Transverse colon (tissue), 3 donors: Measurements from ENCODE around the gene MT1A.
"Not testable (repeated sequence)": the region's sequence is repeated elsewhere in the genome, so short reads cannot be mapped to it uniquely, and the experiment has no call there.

Source experiments
- POLR2A ChIP-seq: fragments of 450-650 bp; IDR thresholded peaks from one replicate; pipeline ENCODE4 v1.6.1; 2016; ENCODE audit warnings: antibody characterized with exemption, mild to moderate bottlenecking, moderate library complexity
- TF ChIP-seq, protein P1 (sequence below), 5 experiments: fragments of 200-600 bp in 3 of 5; fragments of 450-650 bp in 2 of 5; sonication (generic) in 3 of 5; IDR thresholded peaks; 1 replicate in 2 of 5; 2 replicates in 3 of 5; pipeline ENCODE4 v1.5.1; 2016 to 2017; ENCODE audit warnings: antibody characterized with exemption in 5 of 5, inconsistent platforms in 3 of 5, mild to moderate bottlenecking in 2 of 5, moderate library complexity in 1 of 5

DNA sequence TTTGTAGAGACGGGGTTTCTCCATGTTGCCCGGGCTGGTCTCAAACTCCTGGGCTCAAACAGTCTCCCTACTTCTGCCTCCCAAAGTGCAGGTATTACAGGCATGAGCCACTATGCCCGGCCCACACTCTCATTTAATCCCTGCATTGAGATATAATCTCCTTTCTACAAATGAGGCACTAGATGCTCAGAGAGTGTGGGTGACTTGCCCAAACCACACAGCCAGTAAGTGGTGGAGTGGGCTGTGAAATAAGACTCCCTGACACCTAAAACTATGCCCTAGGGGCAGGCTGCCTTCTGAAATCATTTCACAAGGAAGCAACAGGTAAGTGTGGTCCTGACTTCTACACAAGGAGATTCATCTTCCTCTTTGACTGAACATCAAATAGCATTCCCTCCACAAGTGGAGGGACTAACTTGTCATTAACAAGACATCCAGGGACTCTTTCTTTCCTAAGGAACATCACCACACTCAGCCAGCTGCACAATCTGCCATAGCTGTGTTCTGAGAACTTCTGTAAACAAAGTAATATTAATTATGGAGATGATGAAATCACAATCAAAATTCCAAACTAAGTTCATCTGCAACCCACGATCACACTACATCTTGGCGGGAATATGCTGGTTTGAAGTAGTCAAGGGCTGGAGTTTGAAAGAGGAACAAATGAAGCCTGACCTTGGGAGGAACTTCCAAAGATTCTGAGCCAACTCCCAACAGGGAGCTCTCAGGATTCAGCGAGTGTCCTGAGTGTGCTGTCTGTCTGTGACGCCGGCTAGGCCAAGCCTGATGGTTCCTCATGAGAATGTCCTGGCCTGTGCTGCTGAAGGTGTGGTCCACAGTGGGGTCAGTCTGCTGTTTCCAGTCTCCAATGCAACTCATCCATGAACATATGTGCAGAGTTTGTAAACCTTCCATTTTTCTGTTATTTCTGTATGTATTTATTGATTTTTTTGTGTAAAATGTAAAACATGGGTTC, 27.1 kb downstream of the MT1A start:
- TF ChIP-seq, protein P1, sequence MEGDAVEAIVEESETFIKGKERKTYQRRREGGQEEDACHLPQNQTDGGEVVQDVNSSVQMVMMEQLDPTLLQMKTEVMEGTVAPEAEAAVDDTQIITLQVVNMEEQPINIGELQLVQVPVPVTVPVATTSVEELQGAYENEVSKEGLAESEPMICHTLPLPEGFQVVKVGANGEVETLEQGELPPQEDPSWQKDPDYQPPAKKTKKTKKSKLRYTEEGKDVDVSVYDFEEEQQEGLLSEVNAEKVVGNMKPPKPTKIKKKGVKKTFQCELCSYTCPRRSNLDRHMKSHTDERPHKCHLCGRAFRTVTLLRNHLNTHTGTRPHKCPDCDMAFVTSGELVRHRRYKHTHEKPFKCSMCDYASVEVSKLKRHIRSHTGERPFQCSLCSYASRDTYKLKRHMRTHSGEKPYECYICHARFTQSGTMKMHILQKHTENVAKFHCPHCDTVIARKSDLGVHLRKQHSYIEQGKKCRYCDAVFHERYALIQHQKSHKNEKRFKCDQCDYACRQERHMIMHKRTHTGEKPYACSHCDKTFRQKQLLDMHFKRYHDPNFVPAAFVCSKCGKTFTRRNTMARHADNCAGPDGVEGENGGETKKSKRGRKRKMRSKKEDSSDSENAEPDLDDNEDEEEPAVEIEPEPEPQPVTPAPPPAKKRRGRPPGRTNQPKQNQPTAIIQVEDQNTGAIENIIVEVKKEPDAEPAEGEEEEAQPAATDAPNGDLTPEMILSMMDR (IDR thresholded peaks at IDR 0.05): not testable (repeated sequence)
- not testable (repeated sequence) for TF ChIP-seq POLR2A
